K562 (cell line): ENCODE results near the gene TIMM44. TPM values are rescaled to one million over a fixed set of nuclear protein-coding genes. Genes with fewer than 3 reads are reported as not detected.
A peak's percentile ranks its signal among the peaks of the same experiment; 100 is the strongest.

Source experiments
- AFF4 ChIP-seq: sonication (generic); formaldehyde crosslinking; IDR thresholded peaks from 2 replicates; pipeline ENCODE4 v1.8.0; 2023; ENCODE audit warnings: mild to moderate bottlenecking, missing genetic modification reagents
- ATF6 ChIP-seq: sonication (generic); formaldehyde crosslinking; IDR thresholded peaks from 2 replicates; pipeline ENCODE4 v1.4.0; 2020; ENCODE audit warnings: mild to moderate bottlenecking, missing genetic modification reagents
- ATF7 ChIP-seq: fragments of 450-650 bp; IDR thresholded peaks from 2 replicates; pipeline ENCODE4 v1.7.1; 2014; ENCODE audit warnings: mild to moderate bottlenecking, moderate library complexity
- DPF2 ChIP-seq: fragments of 450-650 bp; IDR thresholded peaks from 2 replicates; pipeline ENCODE4 v1.6.1; 2016
- ESRRA ChIP-seq: fragments of 450-650 bp; IDR thresholded peaks from 2 replicates; pipeline ENCODE4 v1.6.1; 2014; ENCODE audit warnings: low read depth, mild to moderate bottlenecking, moderate library complexity, borderline replicate concordance
- HEY1 ChIP-seq: fragments of 250-450 bp; sonication (Bioruptor Pico); IDR thresholded peaks from 2 replicates; pipeline ENCODE4 v1.5.0; 2020; ENCODE audit warnings: mild to moderate bottlenecking, moderate library complexity, borderline replicate concordance
- JUNB ChIP-seq: fragments of 450-650 bp; formaldehyde crosslinking; conservative IDR thresholded peaks from 2 replicates; pipeline ENCODE4 v1.4.0; 2020; ENCODE audit warnings: mild to moderate bottlenecking
- KLF13 ChIP-seq: fragments of 450-650 bp; IDR thresholded peaks from 2 replicates; pipeline ENCODE4 v1.6.1; 2016; ENCODE audit warnings: missing genetic modification characterization, low read depth, mild to moderate bottlenecking, missing compliant biosample characterization, moderate library complexity, borderline replicate concordance
- POU5F1 ChIP-seq: fragments of 150-350 bp; IDR thresholded peaks from 2 replicates; pipeline ENCODE4 v1.6.1; 2014; ENCODE audit warnings: borderline replicate concordance, low read length, low read depth, mild to moderate bottlenecking; ENCODE audit not compliant: partially characterized antibody
- RHOXF2B ChIP-seq: fragments of 250-450 bp; sonication (Bioruptor Pico); conservative IDR thresholded peaks from 2 replicates; pipeline ENCODE4 v1.5.1; 2021
- SIN3A ChIP-seq, 2 experiments: fragments of 150-350 bp in 1 of 2; IDR thresholded peaks; 2 replicates each; pipeline ENCODE4 v1.6.1; 2011 to 2016; ENCODE audit warnings: borderline replicate concordance in 2 of 2, low read depth in 2 of 2, low read length in 2 of 2, mild to moderate bottlenecking in 2 of 2, moderate library complexity in 2 of 2; ENCODE audit not compliant: control insufficient read depth in 1 of 2
- TAF7 ChIP-seq: fragments of 450-650 bp; IDR thresholded peaks from 2 replicates; pipeline ENCODE4 v1.6.1; 2016; ENCODE audit warnings: missing genetic modification characterization, missing compliant biosample characterization
- ZBTB1 ChIP-seq: sonication (generic); formaldehyde crosslinking; IDR thresholded peaks from 2 replicates; pipeline ENCODE4 v1.8.1; 2023; ENCODE audit warnings: missing genetic modification reagents, low read depth, mild to moderate bottlenecking, borderline replicate concordance
- ZNF212 ChIP-seq: fragments of 450-650 bp; formaldehyde crosslinking; IDR thresholded peaks from 2 replicates; pipeline ENCODE4 v1.4.0; 2020; ENCODE audit warnings: mild to moderate bottlenecking
- ZNF354B ChIP-seq: fragments of 250-450 bp; sonication (Bioruptor Pico); IDR thresholded peaks from 2 replicates; pipeline ENCODE4 v1.4.0; 2020
- polyA plus RNA-seq, 8 experiments: library from polyadenylated mRNA; depleted of rRNA in 4 of 8; stranded (reverse) in 5 of 8; unstranded in 3 of 8; fragments of >200 nt; fragmentation: Nextera tagmentation in 2 of 8; fragmentation: Illumina TruSeq in 1 of 8; extraction: Ambion mirVana in 2 of 8; extraction: Trizol in 1 of 8; gene quantifications; 2 replicates each; pipeline versions ENCODE4 v1.2.1 to v1.2.3, GENCODE V29; 2011 to 2014; ENCODE audit warnings: inconsistent platforms in 1 of 8, missing spikeins in 1 of 8
- total RNA-seq, 7 experiments: library from RNA; depleted of rRNA in 6 of 7; stranded (reverse); fragments of >200 nt in 6 of 7; fragmentation: Illumina TruSeq in 2 of 7; extraction: Trizol in 2 of 7; gene quantifications; 2 replicates each; pipeline versions ENCODE4 v1.2.1 to v1.2.3, GENCODE V29; 2011 to 2021; ENCODE audit warnings: low replicate concordance in 1 of 7
- TF ChIP-seq, protein P1 (sequence below), 2 experiments: fragments of 450-650 bp in 1 of 2; IDR thresholded peaks; 2 replicates each; pipeline ENCODE4 v1.6.1; 2011 to 2017; ENCODE audit warnings: low read depth in 2 of 2, antibody characterized with exemption in 1 of 2, borderline replicate concordance in 1 of 2, low read length in 1 of 2, mild to moderate bottlenecking in 1 of 2, mixed read lengths in 1 of 2; ENCODE audit not compliant: control insufficient read depth in 1 of 2
- TF ChIP-seq, protein P2 (sequence below): fragments of 250-450 bp; sonication (Bioruptor Pico); IDR thresholded peaks from 2 replicates; pipeline ENCODE4 v1.4.0; 2020

The TIMM44 gene
- total and polyA plus RNA-seq, 9 of the 15 experiments (the other 6 are each of a cell fraction or from before 2014, with no cell fraction given) = 10.3 to 231 (median 89.3) TPM

GRCh38 chr19:7943444-7944176 is at the start of gene TIMM44 (continued):
- TF ChIP-seq, protein P1, sequence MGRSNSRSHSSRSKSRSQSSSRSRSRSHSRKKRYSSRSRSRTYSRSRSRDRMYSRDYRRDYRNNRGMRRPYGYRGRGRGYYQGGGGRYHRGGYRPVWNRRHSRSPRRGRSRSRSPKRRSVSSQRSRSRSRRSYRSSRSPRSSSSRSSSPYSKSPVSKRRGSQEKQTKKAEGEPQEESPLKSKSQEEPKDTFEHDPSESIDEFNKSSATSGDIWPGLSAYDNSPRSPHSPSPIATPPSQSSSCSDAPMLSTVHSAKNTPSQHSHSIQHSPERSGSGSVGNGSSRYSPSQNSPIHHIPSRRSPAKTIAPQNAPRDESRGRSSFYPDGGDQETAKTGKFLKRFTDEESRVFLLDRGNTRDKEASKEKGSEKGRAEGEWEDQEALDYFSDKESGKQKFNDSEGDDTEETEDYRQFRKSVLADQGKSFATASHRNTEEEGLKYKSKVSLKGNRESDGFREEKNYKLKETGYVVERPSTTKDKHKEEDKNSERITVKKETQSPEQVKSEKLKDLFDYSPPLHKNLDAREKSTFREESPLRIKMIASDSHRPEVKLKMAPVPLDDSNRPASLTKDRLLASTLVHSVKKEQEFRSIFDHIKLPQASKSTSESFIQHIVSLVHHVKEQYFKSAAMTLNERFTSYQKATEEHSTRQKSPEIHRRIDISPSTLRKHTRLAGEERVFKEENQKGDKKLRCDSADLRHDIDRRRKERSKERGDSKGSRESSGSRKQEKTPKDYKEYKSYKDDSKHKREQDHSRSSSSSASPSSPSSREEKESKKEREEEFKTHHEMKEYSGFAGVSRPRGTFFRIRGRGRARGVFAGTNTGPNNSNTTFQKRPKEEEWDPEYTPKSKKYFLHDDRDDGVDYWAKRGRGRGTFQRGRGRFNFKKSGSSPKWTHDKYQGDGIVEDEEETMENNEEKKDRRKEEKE (IDR thresholded peaks at IDR 0.05; ENCODE audit: borderline replicate concordance in 1 of 2, control insufficient read depth in 1 of 2, low read depth in 2 of 2, low read length in 1 of 2) = no peak
- TF ChIP-seq ZBTB1 = no peak
- no peak for TF ChIP-seq HEY1 (CRISPR knock-in tag)
- peak; percentile 95 for TF ChIP-seq ESRRA
- TF ChIP-seq ATF6 (CRISPR knock-in tag) = peak; percentile 25; the same call in 1 of the 2 replicates
- peak; percentile 97 for TF ChIP-seq ATF7
- TF ChIP-seq JUNB (CRISPR knock-in tag) = peak; percentile 87
- TF ChIP-seq, protein P2, sequence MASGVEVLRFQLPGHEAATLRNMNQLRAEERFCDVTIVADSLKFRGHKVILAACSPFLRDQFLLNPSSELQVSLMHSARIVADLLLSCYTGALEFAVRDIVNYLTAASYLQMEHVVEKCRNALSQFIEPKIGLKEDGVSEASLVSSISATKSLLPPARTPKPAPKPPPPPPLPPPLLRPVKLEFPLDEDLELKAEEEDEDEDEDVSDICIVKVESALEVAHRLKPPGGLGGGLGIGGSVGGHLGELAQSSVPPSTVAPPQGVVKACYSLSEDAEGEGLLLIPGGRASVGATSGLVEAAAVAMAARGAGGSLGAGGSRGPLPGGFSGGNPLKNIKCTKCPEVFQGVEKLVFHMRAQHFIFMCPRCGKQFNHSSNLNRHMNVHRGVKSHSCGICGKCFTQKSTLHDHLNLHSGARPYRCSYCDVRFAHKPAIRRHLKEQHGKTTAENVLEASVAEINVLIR (CRISPR knock-in tag) = peak; percentile 86
- no peak for TF ChIP-seq ZNF354B (CRISPR knock-in tag)
- TF ChIP-seq ZNF212 (CRISPR knock-in tag) = no peak
- TF ChIP-seq AFF4 (CRISPR knock-in tag) = peak; percentile 65; the same call in 1 of the 2 replicates
- peak; percentile 70 for TF ChIP-seq KLF13 (tag)
- peak; percentile 88 for TF ChIP-seq TAF7 (tag)
- peak; percentile 93 to 96; a peak in 3 of 4 replicates for TF ChIP-seq SIN3A (IDR thresholded peaks at IDR 0.05; ENCODE audit: borderline replicate concordance in 2 of 2, control insufficient read depth in 1 of 2, low read depth in 2 of 2, low read length in 2 of 2)
- no peak for TF ChIP-seq RHOXF2B (CRISPR knock-in tag)
- TF ChIP-seq POU5F1 = no peak
- no peak; the same call in 1 of the 2 replicates for TF ChIP-seq DPF2
